ENCODE results near the gene TMA7B.
"Not testable (repeated sequence)": the region's sequence is repeated elsewhere in the genome, so short reads cannot be mapped to it uniquely, and the experiment has no call there.

GRCh38 chr22:39951603-39952293, 8.4 kb upstream of the TMA7B start:
- TF ChIP-seq, protein P1, sequence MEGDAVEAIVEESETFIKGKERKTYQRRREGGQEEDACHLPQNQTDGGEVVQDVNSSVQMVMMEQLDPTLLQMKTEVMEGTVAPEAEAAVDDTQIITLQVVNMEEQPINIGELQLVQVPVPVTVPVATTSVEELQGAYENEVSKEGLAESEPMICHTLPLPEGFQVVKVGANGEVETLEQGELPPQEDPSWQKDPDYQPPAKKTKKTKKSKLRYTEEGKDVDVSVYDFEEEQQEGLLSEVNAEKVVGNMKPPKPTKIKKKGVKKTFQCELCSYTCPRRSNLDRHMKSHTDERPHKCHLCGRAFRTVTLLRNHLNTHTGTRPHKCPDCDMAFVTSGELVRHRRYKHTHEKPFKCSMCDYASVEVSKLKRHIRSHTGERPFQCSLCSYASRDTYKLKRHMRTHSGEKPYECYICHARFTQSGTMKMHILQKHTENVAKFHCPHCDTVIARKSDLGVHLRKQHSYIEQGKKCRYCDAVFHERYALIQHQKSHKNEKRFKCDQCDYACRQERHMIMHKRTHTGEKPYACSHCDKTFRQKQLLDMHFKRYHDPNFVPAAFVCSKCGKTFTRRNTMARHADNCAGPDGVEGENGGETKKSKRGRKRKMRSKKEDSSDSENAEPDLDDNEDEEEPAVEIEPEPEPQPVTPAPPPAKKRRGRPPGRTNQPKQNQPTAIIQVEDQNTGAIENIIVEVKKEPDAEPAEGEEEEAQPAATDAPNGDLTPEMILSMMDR (IDR thresholded peaks at IDR 0.05): not testable (repeated sequence)
- not testable (repeated sequence) for TF ChIP-seq POLR2A (IDR thresholded peaks at IDR 0.05)
